Measurements from ENCODE around the gene CACNG6. TPM values are rescaled to one million over a fixed set of nuclear protein-coding genes. Genes with fewer than 3 reads are reported as not detected.

CACNG6 gene
- not detected for total RNA-seq

GRCh38 chr19:53991224-53992113 is at the start of gene CACNG6:
Gene CACNG6, plus strand, starts transcription at chr19:53991637. Its CDS starts 1,241 bp downstream, at chr19:53992878.
- intact Hi-C loops (cut with DNase I), result no loop called here
- Histone ChIP-seq H3K27me3 (peaks cover 6 to 87% (median 30%) of the 10 kb centered on the region in 4 donors), H3K36me3 (no peaks in the 10 kb centered on the region), H3K4me1 (peaks cover 0 to 32% (median 19%) of the 10 kb centered on the region in 4 donors), H3K27ac (replicated peaks in 1 of 4) (no peak within 1 kb of the TSS), H3K4me3 (peak within 1 kb of the TSS; percentile 37 to 52 (median 44)), H3K9me3 (no peaks in the 10 kb centered on the region)
- WGBS, result 10% methylated on average over 26 of the region's 66 CpGs
- TF ChIP-seq POLR2A (IDR thresholded peaks at IDR 0.05; ENCODE audit: low read depth), result no peak
- no peak for TF ChIP-seq POLR2AphosphoS5 (IDR thresholded peaks at IDR 0.05)
- no peak for TF ChIP-seq EP300 (IDR thresholded peaks at IDR 0.05)
- no peak for TF ChIP-seq CTCF (IDR thresholded peaks at IDR 0.05)
- DNase-seq (ENCODE audit: extremely low spot score), result no peak

GRCh38 chr19:53942001-53942786 is 49.2 kb upstream of the CACNG6 start:
- Histone ChIP-seq H3K27me3 (peaks cover 2 to 89% (median 24%) of the 10 kb centered on the region in 4 donors), H3K9me3 (peaks cover 0 to 5% (median 0%) of the 10 kb centered on the region in 4 donors), H3K36me3 (no peaks in the 10 kb centered on the region), H3K4me3 (no peak overlapping the region), H3K27ac (replicated peaks in 1 of 4) (no peak overlapping the region), H3K4me1 (peaks cover 0 to 5% (median 1%) of the 10 kb centered on the region in 4 donors)
- intact Hi-C loops (cut with DNase I), result no loop called here
- TF ChIP-seq POLR2A (IDR thresholded peaks at IDR 0.05; ENCODE audit: low read depth) (no peak), CTCF (IDR thresholded peaks at IDR 0.05) (no peak)
- DNase-seq (ENCODE audit: extremely low spot score), result no peak
- WGBS, result 8% methylated on average over 29 of the region's 55 CpGs

- intact Hi-C loops (cut with DNase I), result no loop called here
- H3K4me1 ChIP-seq, result peaks cover 0 to 5% (median 1%) of the 10 kb centered on the region in 4 donors
- peaks cover 0 to 5% (median 0%) of the 10 kb centered on the region in 4 donors for H3K9me3 ChIP-seq
- peaks cover 2 to 87% (median 29%) of the 10 kb centered on the region in 4 donors for H3K27me3 ChIP-seq
- no peaks in the 10 kb centered on the region for H3K36me3 ChIP-seq
- no peak for DNase-seq (ENCODE audit: extremely low spot score)
- 83% methylated on average over 4 of the region's 4 CpGs for WGBS
- no peak overlapping the region for H3K4me3 ChIP-seq
- TF ChIP-seq EP300 (IDR thresholded peaks at IDR 0.05) (no peak), CTCF (IDR thresholded peaks at IDR 0.05) (no peak), POLR2AphosphoS5 (IDR thresholded peaks at IDR 0.05) (no peak), POLR2A (IDR thresholded peaks at IDR 0.05; ENCODE audit: low read depth) (no peak)
- H3K27ac ChIP-seq (replicated peaks in 1 of 4), result no peak overlapping the region
Measured at GRCh38 chr19:53944416-53944815, 47.0 kb upstream of the CACNG6 start.

- DNase-seq (ENCODE audit: extremely low spot score), result no peak
- H3K27ac ChIP-seq (replicated peaks in 1 of 4), result no peak overlapping the region
- H3K4me1 ChIP-seq, result peaks cover 0 to 5% (median 1%) of the 10 kb centered on the region in 4 donors
- H3K36me3 ChIP-seq, result no peaks in the 10 kb centered on the region
- whole genome bisulfite sequencing, result 90% methylated on average over 4 of the region's 4 CpGs
- H3K27me3 ChIP-seq, result peaks cover 2 to 87% (median 29%) of the 10 kb centered on the region in 4 donors
- H3K4me3 ChIP-seq, result no peak overlapping the region
- H3K9me3 ChIP-seq, result no peaks in the 10 kb centered on the region
- TF ChIP-seq EP300 (IDR thresholded peaks at IDR 0.05), result no peak
- TF ChIP-seq CTCF (IDR thresholded peaks at IDR 0.05), result no peak
- intact Hi-C loops (cut with DNase I), result no loop called here
Measured at GRCh38 chr19:53944933-53945332, 46.5 kb upstream of the CACNG6 start.
